B cell (primary cell): Measurements from ENCODE around the gene ANKRD13D. TPM values are rescaled to one million over a fixed set of nuclear protein-coding genes. Genes with fewer than 3 reads are reported as not detected.

Experiments
- ATAC-seq: fragments of 200-7000 bp; cut with Tn5 transposase; one replicate; pipeline ENCODE4 v1.10.0; 2021; ENCODE audit warnings: low read depth, mild to moderate bottlenecking, moderate number of reproducible peaks, moderate library complexity
- CTCF ChIA-PET: fragments of 350-600 bp; sonication (Branson Sonifier 250); formaldehyde crosslinking; loops from one replicate; lab custom pipeline; 2021; ENCODE audit warnings: antibody characterized with exemption, inconsistent platforms; lab: Charles Lee
- POLR2A ChIA-PET: fragments of 350-600 bp; sonication (Branson Sonifier 250); formaldehyde crosslinking; loops from one replicate; lab custom pipeline; 2021; ENCODE audit warnings: antibody characterized with exemption; lab: Charles Lee
- DNase-seq: peaks from one replicate; pipeline ENCODE4 v3.0.0; 2013
- H2AFZ ChIP-seq: 2 replicates; pipeline ENCODE4 v1.6.1; 2012; ENCODE audit warnings: mild to moderate bottlenecking, low read depth, low read length; ENCODE audit not compliant: insufficient read depth, poor library complexity, severe bottlenecking
- H3K27ac ChIP-seq, 2 donors: 1 replicate in 1 of 2; 2 replicates in 1 of 2; pipeline ENCODE4 v1.5.1; 2012 to 2013; ENCODE audit warnings: low read length in 2 of 2, mild to moderate bottlenecking in 2 of 2, moderate library complexity in 1 of 2
- H3K27me3 ChIP-seq, 4 experiments: fragments of 200-600 bp in 1 of 4; sonication (generic) in 1 of 4; replicated peaks in 1 of 4; 1 replicate in 2 of 4; 2 replicates in 2 of 4; pipeline versions ENCODE4 v1.6.1 to v1.7.0; 2013 to 2016; ENCODE audit warnings: low read length in 3 of 4, mild to moderate bottlenecking in 2 of 4, mixed read lengths in 1 of 4, moderate library complexity in 1 of 4; ENCODE audit not compliant: insufficient read depth in 4 of 4, control insufficient read depth in 3 of 4; ENCODE audit errors: control extremely low read depth in 1 of 4
- H3K36me3 ChIP-seq, 2 experiments: replicated peaks in 1 of 2; 1 replicate in 1 of 2; 2 replicates in 1 of 2; pipeline versions ENCODE4 v1.6.1 to v1.7.1; 2013; ENCODE audit warnings: low read length in 1 of 2; ENCODE audit not compliant: insufficient read depth in 2 of 2, control insufficient read depth in 1 of 2; ENCODE audit errors: control extremely low read depth in 1 of 2, extremely low read depth in 1 of 2
- H3K4me1 ChIP-seq, 2 donors: fragments of 200-600 bp in 1 of 2; sonication (generic) in 1 of 2; 1 replicate in 1 of 2; 2 replicates in 1 of 2; pipeline versions ENCODE4 v1.5.1 to v1.6.1; 2013 to 2017; ENCODE audit warnings: low read length in 2 of 2; ENCODE audit not compliant: control insufficient read depth in 2 of 2, insufficient read depth in 2 of 2
- H3K4me2 ChIP-seq: replicated peaks from 2 replicates; pipeline ENCODE3; 2012; ENCODE audit warnings: mild to moderate bottlenecking, low read depth, low read length; ENCODE audit not compliant: poor library complexity, severe bottlenecking
- H3K4me3 ChIP-seq, 5 experiments: fragments of 200-600 bp in 1 of 5; sonication (generic) in 1 of 5; 1 replicate in 3 of 5; 2 replicates in 2 of 5; pipeline versions ENCODE4 v1.5.1 to v1.7.0; 2011 to 2016; ENCODE audit warnings: low read length in 4 of 5, mild to moderate bottlenecking in 4 of 5, low read depth in 2 of 5, control low read depth in 1 of 5, moderate library complexity in 1 of 5; ENCODE audit not compliant: insufficient read depth in 1 of 5; ENCODE audit errors: control extremely low read depth in 1 of 5, extremely low read depth in 1 of 5
- H3K79me2 ChIP-seq: fragments of 200-600 bp; sonication (generic); one replicate; pipeline ENCODE4 v1.6.0; 2016; ENCODE audit warnings: low read length; ENCODE audit not compliant: control insufficient read depth, insufficient read depth
- H3K9ac ChIP-seq: fragments of 200-600 bp; sonication (generic); 2 replicates; pipeline ENCODE4 v1.6.1; 2017; ENCODE audit warnings: mild to moderate bottlenecking, low read length, moderate library complexity
- H3K9me3 ChIP-seq, 3 donors: one replicate each; pipeline versions ENCODE4 v1.6.1 to v1.7.1; 2013; ENCODE audit warnings: low read length in 2 of 3; ENCODE audit not compliant: control insufficient read depth in 2 of 3, insufficient read depth in 1 of 3; ENCODE audit errors: control extremely low read depth in 1 of 3
- H4K20me1 ChIP-seq: 2 replicates; pipeline ENCODE4 v1.6.0; 2012; ENCODE audit warnings: mild to moderate bottlenecking, low read length; ENCODE audit not compliant: insufficient read depth, control insufficient read depth, poor library complexity, severe bottlenecking
- H3K27ac Mint-ChIP-seq: one replicate; pipeline ENCODE4 v1.8.0; 2021; ENCODE audit warnings: mixed read lengths
- H3K27me3 Mint-ChIP-seq: one replicate; pipeline ENCODE4 v1.8.0; 2021; ENCODE audit warnings: mixed read lengths
- H3K4me1 Mint-ChIP-seq: one replicate; pipeline ENCODE4 v1.8.0; 2021; ENCODE audit warnings: mixed read lengths
- H3K4me3 Mint-ChIP-seq: one replicate; pipeline ENCODE4 v1.8.0; 2021; ENCODE audit warnings: mixed read lengths
- H3K9me3 Mint-ChIP-seq: one replicate; pipeline ENCODE4 v1.8.0; 2022; ENCODE audit warnings: mixed read lengths; ENCODE audit not compliant: insufficient read depth
- EZH2 ChIP-seq: IDR thresholded peaks from 2 replicates; pipeline ENCODE4 v1.6.1; 2012; ENCODE audit warnings: borderline replicate concordance, low read depth, mild to moderate bottlenecking, moderate library complexity, low read length; ENCODE audit not compliant: insufficient read depth, poor library complexity, severe bottlenecking
- WGBS: methylation state at CpG from one replicate; pipeline ENCODE4 v1.1.5; 2013; ENCODE audit warnings: missing lambda C conversion rate; ENCODE audit not compliant: insufficient coverage; 5-methylcytosine and 5-hydroxymethylcytosine counted together
- intact Hi-C: fragments of 100-400 bp; cut with micrococcal nuclease; formaldehyde crosslinking; loops from one replicate; pipeline ENCODE4 v1.10.0; 2022
- polyA plus RNA-seq: library from polyadenylated mRNA; depleted of rRNA; stranded (reverse); fragments of >200 nt; gene quantifications from 2 replicates; pipeline ENCODE4 v1.2.3, GENCODE V29; 2012
- total RNA-seq, 2 donors: library from RNA; stranded (reverse); fragments of 120-200 nt in 1 of 2; gene quantifications; 1 replicate in 1 of 2; 2 replicates in 1 of 2; pipeline versions ENCODE4 v1.2.3 to v1.2.4, GENCODE V29; 2013 to 2022
- TF ChIP-seq, protein P1 (sequence below): fragments of 200-600 bp; IDR thresholded peaks from one replicate; pipeline ENCODE4 v1.8.0; 2022; ENCODE audit warnings: antibody characterized with exemption, mild to moderate bottlenecking

ANKRD13D gene
- total and polyA plus RNA-seq, 2 donors (not counting 1 experiment from before 2014, with no cell fraction given), result 189 to 252 TPM

DNA sequence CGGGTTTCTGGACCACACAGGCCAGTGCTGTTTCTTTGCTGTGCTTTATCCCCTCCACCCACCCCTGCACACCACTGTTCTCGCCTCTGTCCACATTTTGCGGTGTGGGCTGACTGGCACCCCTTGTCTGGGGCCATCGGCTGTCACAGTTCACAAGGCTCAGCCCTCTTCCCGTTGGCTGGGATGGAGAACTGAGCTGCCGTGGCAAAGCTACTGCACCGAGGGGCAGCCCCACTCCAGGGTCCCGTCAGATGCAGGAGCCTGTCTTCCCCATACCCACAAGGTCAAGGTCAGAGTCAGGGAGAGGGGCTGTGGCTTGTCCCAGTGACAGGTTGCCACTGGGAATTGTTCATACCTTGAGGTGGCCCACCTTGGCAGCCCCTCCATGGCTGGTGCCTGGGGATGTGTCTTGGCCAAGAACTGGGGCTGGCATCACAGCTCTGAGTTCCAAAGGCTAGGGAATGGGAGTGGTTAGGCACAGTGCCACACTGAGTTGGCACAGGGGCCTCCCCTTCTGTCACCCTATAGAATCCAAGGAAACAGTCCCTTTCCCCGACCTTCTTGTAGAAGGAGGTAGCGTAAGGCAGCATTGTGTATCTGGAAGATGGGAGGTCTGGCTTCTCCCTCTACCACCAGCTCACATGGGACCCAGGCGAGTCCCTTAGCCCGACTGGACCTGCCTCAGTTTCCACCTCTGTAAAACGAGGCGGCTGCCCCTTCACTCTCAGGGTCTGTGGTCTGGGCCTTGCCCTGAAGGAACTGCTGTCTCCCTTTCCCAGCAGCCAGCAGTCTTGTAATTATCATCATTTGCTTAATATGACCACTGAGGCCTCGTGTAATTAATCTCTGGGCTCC is 19.5 kb upstream of the ANKRD13D start:
- peaks cover 77 to 79% of the 10 kb centered on the region in 2 donors for H3K4me1 ChIP-seq
- intact Hi-C loops, result loop anchor here (5.0 to 10.0 kb wide), 2 partner anchors 238 to 315 kb away; partner anchors contain the start of genes CDK2AP2, GSTP1 and PITPNM1
- H2AFZ ChIP-seq, result no peak overlapping the region
- H3K4me2 ChIP-seq, result peak overlapping the region; percentile 92
- WGBS, result 10% methylated on average over 11 of the region's 15 CpGs
- ATAC-seq, result no peak
- CTCF ChIA-PET, result interaction anchor here (0.5 to 8.9 kb wide), 6 partner anchors 8 to 156 kb away, joined by 3 to 229 read pairs (median 14); no protein-coding TSS in a partner anchor
- peaks cover 83% of the 10 kb centered on the region for H3K4me1 Mint-ChIP-seq
- DNase-seq, result no peak
- peak overlapping the region; percentile 73 to 82 for H3K27ac ChIP-seq
- H3K4me3 Mint-ChIP-seq, result peak overlapping the region; percentile 98
- peak overlapping the region; percentile 98 for H3K27ac Mint-ChIP-seq
- H3K9me3 ChIP-seq, result no peaks in the 10 kb centered on the region
- TF ChIP-seq, protein P1, sequence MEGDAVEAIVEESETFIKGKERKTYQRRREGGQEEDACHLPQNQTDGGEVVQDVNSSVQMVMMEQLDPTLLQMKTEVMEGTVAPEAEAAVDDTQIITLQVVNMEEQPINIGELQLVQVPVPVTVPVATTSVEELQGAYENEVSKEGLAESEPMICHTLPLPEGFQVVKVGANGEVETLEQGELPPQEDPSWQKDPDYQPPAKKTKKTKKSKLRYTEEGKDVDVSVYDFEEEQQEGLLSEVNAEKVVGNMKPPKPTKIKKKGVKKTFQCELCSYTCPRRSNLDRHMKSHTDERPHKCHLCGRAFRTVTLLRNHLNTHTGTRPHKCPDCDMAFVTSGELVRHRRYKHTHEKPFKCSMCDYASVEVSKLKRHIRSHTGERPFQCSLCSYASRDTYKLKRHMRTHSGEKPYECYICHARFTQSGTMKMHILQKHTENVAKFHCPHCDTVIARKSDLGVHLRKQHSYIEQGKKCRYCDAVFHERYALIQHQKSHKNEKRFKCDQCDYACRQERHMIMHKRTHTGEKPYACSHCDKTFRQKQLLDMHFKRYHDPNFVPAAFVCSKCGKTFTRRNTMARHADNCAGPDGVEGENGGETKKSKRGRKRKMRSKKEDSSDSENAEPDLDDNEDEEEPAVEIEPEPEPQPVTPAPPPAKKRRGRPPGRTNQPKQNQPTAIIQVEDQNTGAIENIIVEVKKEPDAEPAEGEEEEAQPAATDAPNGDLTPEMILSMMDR, result no peak
- no peak for TF ChIP-seq EZH2
- no peaks in the 10 kb centered on the region for H3K27me3 ChIP-seq
- H3K27me3 Mint-ChIP-seq, result no peaks in the 10 kb centered on the region
- peaks cover 77% of the 10 kb centered on the region for H4K20me1 ChIP-seq
- peaks cover 96% of the 10 kb centered on the region for H3K79me2 ChIP-seq
- peak overlapping the region; percentile 61 to 89 (median 84) for H3K4me3 ChIP-seq
- POLR2A ChIA-PET, result interaction anchor here (1.2 to 7.8 kb wide), 6 partner anchors 8 to 132 kb away, joined by 3 to 131 read pairs (median 24); partner anchors contain the start of genes ANKRD13D and PPP1CA
- H3K36me3 ChIP-seq, result peaks cover 0 to 59% of the 10 kb centered on the region in 2 experiments
- no peaks in the 10 kb centered on the region for H3K9me3 Mint-ChIP-seq
- H3K9ac ChIP-seq, result peak overlapping the region; percentile 95
